GM20000 (cell line): Measurements from ENCODE around the gene LRRC8C.

Experiments
- DNase-seq: peaks from one replicate; pipeline ENCODE4 v3.0.0; 2012; ENCODE audit warnings: low spot score
- TF ChIP-seq, protein P1 (sequence below): IDR thresholded peaks from 2 replicates; pipeline ENCODE4 v1.5.1; 2012; ENCODE audit warnings: mild to moderate bottlenecking, control low read depth; ENCODE audit errors: extremely low read depth, missing control alignments

The LRRC8C gene

DNA sequence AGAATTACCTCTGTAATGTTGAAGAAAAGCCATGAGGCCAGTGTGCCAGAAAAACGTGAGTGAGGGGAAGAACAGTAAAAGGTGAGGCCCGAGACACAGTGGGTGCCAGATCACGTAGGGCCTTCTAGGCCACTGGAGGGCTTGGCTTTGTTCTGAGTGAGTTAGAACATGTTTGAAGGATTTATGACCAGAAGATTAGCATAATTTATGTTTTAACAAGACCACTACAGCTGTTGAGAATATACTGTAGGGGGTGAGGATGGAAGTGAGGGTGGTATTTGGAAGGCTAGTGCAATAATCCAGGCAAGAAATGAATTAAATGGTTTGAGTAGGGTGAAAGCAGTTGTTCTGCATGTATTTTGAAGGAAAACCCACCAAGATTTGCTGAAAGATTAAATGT is 56.3 kb downstream of the LRRC8C start:
- TF ChIP-seq, protein P1, sequence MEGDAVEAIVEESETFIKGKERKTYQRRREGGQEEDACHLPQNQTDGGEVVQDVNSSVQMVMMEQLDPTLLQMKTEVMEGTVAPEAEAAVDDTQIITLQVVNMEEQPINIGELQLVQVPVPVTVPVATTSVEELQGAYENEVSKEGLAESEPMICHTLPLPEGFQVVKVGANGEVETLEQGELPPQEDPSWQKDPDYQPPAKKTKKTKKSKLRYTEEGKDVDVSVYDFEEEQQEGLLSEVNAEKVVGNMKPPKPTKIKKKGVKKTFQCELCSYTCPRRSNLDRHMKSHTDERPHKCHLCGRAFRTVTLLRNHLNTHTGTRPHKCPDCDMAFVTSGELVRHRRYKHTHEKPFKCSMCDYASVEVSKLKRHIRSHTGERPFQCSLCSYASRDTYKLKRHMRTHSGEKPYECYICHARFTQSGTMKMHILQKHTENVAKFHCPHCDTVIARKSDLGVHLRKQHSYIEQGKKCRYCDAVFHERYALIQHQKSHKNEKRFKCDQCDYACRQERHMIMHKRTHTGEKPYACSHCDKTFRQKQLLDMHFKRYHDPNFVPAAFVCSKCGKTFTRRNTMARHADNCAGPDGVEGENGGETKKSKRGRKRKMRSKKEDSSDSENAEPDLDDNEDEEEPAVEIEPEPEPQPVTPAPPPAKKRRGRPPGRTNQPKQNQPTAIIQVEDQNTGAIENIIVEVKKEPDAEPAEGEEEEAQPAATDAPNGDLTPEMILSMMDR, result no peak
- DNase-seq, result no peak

DNA sequence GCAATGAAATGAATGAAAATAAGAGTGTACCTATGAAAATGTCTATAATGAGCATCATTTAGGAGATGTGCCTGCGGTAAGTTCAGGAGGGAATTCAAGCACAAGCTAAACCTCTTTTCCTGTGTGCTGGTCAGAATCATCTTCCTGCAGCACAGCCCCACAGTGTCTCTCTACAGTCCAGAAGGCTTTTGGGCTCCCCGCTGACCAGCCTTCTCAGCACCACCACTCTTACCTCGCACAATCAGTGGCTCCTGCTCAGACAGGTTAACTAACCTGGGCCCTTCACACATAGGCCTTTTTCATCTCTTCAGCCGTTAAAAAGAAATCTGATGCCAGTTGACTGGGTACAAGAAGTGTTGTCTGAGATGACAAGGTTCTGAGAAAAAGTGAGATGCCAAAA is 57.7 kb downstream of the LRRC8C start:
- TF ChIP-seq, protein P1, result no peak
- DNase-seq, result no peak

DNA sequence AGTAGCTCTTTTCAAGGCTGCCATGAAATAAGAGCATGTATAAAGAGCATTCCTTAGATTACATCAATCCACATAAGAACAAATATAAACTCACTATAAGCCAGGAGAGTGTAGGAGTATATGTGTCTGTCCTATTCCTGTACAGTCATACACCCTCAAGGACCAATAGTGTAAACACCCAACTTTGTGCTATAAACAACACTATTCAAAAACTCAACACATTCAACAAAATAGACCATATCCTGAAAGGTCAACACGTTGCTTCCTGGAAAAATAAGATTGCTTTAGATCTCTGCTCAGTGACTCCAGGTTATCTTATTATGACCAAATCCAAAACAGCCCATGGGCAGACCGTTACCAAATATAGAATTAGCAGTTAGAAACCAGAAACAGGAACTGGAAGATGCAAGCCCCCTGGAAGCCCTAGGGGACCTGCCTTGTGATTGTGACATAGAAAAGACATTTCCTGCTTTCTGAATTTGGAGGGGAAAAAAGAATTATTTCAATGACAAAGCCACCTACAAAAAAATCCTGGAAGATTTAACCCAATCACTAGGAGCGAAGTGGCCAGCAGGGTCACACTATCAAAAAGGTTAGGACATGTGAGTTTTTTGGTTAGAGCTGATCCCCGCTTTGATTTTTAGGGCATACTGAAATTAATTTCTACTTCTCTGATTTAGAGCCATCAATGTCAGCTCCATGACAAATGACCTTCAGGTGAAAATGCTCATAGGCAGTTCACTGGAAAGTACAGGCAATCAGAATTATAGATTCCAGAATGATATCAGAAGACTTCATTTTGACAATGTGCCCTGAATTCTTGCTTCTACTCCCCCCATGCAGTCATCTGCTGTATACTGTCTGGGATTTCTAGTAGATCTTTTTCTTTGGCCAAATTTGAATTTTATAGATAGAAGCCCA is 59.9 kb downstream of the LRRC8C start:
- TF ChIP-seq, protein P1, result no peak
- peak; percentile 26 for DNase-seq

DNA sequence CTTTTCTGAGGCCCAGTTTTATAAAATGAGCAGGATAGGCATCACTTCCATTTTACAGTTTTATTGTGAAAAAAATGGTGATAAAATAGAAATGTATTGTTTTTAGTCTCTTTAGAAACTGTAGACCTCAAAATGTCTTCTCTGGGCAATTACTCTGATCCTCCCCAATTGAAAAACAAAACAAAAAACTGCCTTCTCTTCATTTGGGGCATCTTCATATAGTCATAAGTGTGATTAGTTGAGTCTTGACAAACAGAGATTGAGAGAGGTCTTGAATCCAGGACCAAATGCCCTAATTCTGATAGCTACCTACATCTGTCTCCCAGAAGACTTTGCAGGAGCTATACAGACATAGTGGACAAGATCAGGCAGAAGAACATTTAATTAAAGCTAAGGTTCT is 62.9 kb downstream of the LRRC8C start:
- TF ChIP-seq, protein P1, result no peak
- DNase-seq, result no peak

DNA sequence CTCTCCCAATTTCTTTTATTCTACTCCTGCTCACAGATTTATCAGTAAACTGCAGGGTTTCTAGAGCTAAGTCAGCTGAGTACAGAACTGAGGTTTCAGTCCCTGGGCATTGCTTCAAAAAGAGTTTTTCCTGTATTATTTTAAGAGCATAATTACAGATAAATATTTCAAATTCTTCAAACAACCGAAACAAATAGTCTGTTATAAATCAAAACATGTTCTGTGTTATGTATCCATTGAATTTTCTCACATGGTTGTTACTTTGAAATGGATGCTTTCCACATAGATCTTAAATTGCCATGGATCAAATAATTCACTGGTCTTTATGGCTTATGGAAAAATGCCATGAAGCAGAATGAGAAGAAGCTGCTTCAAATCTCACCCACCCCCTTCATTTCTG is 64.5 kb downstream of the LRRC8C start:
- TF ChIP-seq, protein P1, result no peak
- DNase-seq, result no peak

DNA sequence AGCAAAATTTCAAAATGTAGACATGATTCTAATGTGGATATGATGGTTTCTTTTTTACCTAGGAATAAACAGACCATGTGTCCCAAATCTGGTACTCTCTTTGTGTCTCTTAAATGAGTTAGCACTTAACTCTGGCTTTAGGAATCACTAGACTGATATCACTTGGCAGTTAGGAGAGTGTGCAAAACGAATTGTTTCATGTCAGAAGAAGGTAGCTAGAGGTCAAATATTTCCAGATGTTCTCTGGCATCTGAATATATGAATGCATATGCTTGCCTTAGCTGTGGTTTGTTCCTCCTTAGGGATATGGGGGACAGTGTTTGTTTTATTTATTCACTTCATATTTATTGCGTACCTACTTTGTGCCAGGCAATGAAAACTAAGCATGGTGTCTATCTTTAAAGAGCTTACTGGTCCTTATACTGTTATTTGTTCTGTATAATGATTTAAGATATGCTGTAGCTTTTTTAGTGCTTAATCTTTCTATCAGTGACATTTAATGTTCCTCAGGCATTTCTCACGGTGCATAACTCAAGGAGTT is 65.2 kb downstream of the LRRC8C start:
- TF ChIP-seq, protein P1, result no peak
- DNase-seq, result no peak

DNA sequence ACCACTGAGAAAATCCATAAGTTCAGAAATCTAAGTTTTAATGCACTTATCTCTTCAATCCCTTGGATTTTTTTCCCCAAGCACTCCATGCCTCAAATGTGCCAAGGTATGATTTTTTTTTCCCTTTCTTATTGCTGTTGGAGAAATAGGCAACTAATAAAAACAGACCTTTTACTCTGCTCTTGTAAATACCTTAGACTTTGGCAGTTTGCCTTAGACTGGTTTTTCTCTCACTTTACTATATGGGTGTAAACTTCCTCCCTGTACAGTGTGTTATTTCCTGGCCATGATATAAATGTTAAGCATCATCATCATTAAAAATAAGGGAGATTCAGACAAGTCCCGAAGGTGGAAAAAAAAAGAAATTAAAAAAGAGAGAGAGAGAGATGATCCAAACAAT is 65.7 kb downstream of the LRRC8C start:
- DNase-seq, result no peak
- TF ChIP-seq, protein P1, result no peak
